Gastroesophageal sphincter (tissue), 4 donors: ENCODE data around the gene SLC25A45. TPM values are rescaled to one million over a fixed set of nuclear protein-coding genes. Genes with fewer than 3 reads are reported as not detected.

Source experiments
- ATAC-seq: fragments of 150-250 bp; one replicate; pipeline ENCODE4 v1.9.1; 2016; ENCODE audit warnings: mild to moderate bottlenecking, moderate library complexity
- H3K27ac ChIP-seq, 4 donors: fragments of 200-600 bp; sonication (generic) in 3 of 4; 1 replicate in 3 of 4; 2 replicates in 1 of 4; pipeline ENCODE4 v1.5.1; 2016 to 2019
- H3K27me3 ChIP-seq: fragments of 200-600 bp; sonication (generic); one replicate; pipeline ENCODE4 v1.5.1; 2019
- H3K36me3 ChIP-seq, 2 donors: fragments of 200-600 bp; sonication (generic); one replicate each; pipeline ENCODE4 v1.5.1; 2019; ENCODE audit warnings: control low read depth in 1 of 2
- H3K4me1 ChIP-seq, 3 donors: fragments of 200-600 bp; sonication (generic); 1 replicate in 2 of 3; 2 replicates in 1 of 3; pipeline ENCODE4 v1.5.1; 2016 to 2019; ENCODE audit warnings: control low read depth in 2 of 3
- H3K4me3 ChIP-seq, 2 donors: fragments of 200-600 bp; sonication (generic); one replicate each; pipeline ENCODE4 v1.5.1; 2019; ENCODE audit warnings: mild to moderate bottlenecking in 1 of 2, moderate library complexity in 1 of 2
- H3K9me3 ChIP-seq, 3 donors: fragments of 200-600 bp; sonication (generic); one replicate each; pipeline ENCODE4 v1.5.1; 2017 to 2019; ENCODE audit warnings: control low read depth in 2 of 3
- EP300 ChIP-seq: sonication (generic); formaldehyde crosslinking; IDR thresholded peaks from one replicate; pipeline ENCODE4 v1.6.1; 2017; ENCODE audit warnings: antibody characterized with exemption, mild to moderate bottlenecking
- POLR2A ChIP-seq, 2 donors: fragments of 450-650 bp; IDR thresholded peaks; one replicate each; pipeline ENCODE4 v1.6.1; 2017; ENCODE audit warnings: antibody characterized with exemption in 2 of 2, mild to moderate bottlenecking in 2 of 2, moderate library complexity in 1 of 2
- POLR2AphosphoS5 ChIP-seq: sonication (generic); formaldehyde crosslinking; IDR thresholded peaks from one replicate; pipeline ENCODE4 v1.6.1; 2017; ENCODE audit warnings: antibody characterized with exemption
- WGBS, 2 donors: methylation state at CpG; one replicate each; pipeline ENCODE4 v1.1.5; 2018; ENCODE audit warnings: low coverage in 1 of 2; 5-methylcytosine and 5-hydroxymethylcytosine counted together
- total RNA-seq, 4 donors: library from RNA; depleted of rRNA; stranded (reverse); fragments of >200 nt; gene quantifications; one replicate each; pipeline ENCODE4 v1.1.0, GENCODE V29; 2016
- TF ChIP-seq, protein P1 (sequence below), 4 experiments: fragments of 200-600 bp in 2 of 4; fragments of 450-650 bp in 2 of 4; sonication (generic) in 1 of 4; IDR thresholded peaks; one replicate each; pipeline ENCODE4 v1.5.1; 2017 to 2019; ENCODE audit warnings: antibody characterized with exemption in 4 of 4, mild to moderate bottlenecking in 2 of 4, moderate library complexity in 2 of 4

The SLC25A45 gene
- total RNA-seq, 4 donors from 2014 or later, result 3.7 to 11.5 (median 7.5) TPM

DNA sequence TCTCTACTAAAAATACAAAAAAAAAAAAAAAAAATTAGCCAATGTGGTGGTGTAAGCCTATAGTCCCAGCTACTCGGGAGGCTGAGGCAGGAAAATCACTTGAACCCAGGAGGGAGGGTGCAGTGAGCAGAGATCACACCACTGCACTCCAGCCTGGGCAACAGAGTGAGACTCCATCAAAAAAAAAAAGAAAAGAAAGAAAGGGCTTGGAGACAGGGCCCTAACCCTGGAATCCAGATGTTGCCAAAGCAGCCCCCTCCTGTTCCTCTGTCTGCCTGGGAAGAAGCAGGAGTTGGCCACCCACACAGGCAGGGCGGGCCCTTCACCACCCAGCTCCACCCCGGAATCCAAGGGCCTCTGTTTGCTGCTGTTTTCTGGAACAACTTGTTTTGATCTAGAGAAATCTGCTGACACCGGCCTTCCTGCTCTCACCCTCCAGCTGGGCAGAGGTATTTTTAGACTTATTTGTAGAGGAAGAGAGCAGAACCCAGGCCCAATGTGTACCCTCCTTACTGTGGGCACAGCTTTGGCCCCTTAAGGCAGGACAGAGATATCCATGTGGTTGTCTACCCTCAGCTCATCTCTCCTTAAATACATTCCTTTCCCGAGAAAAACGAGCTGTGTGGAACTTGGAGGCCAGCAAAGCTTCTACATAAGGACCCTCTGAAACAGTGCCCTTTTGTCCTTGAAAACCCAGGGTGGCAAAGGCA lies 37.5 kb upstream of the SLC25A45 start:
- 0% methylated on average over 5 to 6 of the region's 6 CpGs for WGBS, 2 donors
- TF ChIP-seq POLR2A (IDR thresholded peaks at IDR 0.05) (peak; percentile 38 to 59), POLR2AphosphoS5 (peak; percentile 96), EP300 (peak; percentile 49)
- TF ChIP-seq, protein P1, sequence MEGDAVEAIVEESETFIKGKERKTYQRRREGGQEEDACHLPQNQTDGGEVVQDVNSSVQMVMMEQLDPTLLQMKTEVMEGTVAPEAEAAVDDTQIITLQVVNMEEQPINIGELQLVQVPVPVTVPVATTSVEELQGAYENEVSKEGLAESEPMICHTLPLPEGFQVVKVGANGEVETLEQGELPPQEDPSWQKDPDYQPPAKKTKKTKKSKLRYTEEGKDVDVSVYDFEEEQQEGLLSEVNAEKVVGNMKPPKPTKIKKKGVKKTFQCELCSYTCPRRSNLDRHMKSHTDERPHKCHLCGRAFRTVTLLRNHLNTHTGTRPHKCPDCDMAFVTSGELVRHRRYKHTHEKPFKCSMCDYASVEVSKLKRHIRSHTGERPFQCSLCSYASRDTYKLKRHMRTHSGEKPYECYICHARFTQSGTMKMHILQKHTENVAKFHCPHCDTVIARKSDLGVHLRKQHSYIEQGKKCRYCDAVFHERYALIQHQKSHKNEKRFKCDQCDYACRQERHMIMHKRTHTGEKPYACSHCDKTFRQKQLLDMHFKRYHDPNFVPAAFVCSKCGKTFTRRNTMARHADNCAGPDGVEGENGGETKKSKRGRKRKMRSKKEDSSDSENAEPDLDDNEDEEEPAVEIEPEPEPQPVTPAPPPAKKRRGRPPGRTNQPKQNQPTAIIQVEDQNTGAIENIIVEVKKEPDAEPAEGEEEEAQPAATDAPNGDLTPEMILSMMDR (IDR thresholded peaks at IDR 0.05), result no peak
- ATAC-seq, result peak; percentile 23
- H3K27me3 ChIP-seq, result no peaks in the 10 kb centered on the region
- peak overlapping the region; percentile 97 to 100 (median 98) for H3K27ac ChIP-seq
- H3K36me3 ChIP-seq, result no peaks in the 10 kb centered on the region
- H3K9me3 ChIP-seq, result no peaks in the 10 kb centered on the region
- H3K4me1 ChIP-seq, result peaks cover 6 to 60% (median 39%) of the 10 kb centered on the region in 3 donors
- peak overlapping the region; percentile 18 to 81 for H3K4me3 ChIP-seq

DNA sequence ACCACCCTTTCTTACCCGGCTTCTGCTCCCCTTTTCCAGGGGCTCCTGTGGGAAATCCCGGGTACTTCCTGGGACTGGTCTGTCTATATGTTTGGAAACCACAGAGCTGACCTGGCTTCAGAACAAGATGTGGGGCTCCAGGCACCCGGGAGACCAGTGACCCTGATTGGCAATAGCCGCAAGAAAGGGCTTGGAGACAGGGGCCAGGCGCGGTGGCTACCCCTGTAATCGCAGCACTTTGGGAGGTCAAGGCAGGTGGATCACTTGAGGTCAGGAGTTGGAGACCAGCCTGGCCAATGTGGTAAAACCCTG lies 37.0 kb upstream of the SLC25A45 start:
- no peaks in the 10 kb centered on the region for H3K9me3 ChIP-seq
- WGBS, 2 donors, result 24% methylated on average over 6 of the region's 7 CpGs; no CpG with 5 or more reads in 1 of the 2 donors
- no peak for TF ChIP-seq POLR2A (IDR thresholded peaks at IDR 0.05)
- TF ChIP-seq POLR2AphosphoS5, result no peak
- TF ChIP-seq EP300, result no peak
- TF ChIP-seq, protein P1 (IDR thresholded peaks at IDR 0.05), result peak in 1 of 4 experiments; percentile 5
- peaks cover 6 to 60% (median 39%) of the 10 kb centered on the region in 3 donors for H3K4me1 ChIP-seq
- no peak for ATAC-seq
- peak overlapping the region; percentile 97 to 100 (median 98) for H3K27ac ChIP-seq
- H3K4me3 ChIP-seq, result peak overlapping the region; percentile 18 to 81
- H3K36me3 ChIP-seq, result no peaks in the 10 kb centered on the region
- no peaks in the 10 kb centered on the region for H3K27me3 ChIP-seq

DNA sequence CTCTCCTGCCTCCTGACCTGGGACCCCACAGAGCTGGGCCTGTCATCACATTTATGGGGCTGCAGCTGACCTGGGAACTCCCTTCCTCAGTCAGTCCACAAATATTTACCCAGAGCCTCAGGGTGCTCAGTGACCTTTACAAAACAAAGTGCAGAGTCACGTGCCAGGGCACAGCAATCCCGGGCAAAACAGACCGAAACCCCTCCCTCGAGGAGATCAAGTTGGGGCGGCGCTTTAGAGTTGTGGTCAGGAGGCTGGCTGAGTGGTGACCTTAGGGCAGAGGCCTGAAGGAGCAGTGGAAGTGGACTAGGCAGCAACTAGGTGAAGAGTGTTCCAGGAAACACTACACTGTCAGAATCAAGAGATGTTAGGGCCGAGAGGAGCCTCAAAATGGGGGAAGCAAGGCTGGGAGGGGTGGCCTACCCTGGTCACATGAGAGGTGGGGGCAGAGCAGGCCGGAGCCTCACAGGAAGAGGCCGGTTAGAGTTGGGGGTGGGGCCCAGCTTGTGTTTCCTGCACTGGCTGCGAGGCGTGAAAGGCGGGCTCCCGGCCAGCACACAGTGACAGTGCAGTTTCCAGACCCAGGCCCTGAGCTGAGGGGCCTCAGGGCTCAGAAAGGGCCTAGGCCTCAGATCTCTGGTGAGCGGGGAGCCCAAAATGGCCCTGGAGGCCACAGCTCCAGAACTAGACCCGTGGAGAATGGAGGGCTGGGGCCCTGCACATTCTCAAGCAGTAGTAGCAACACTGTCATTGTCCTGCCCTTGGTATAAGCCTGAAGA lies 36.4 kb upstream of the SLC25A45 start:
- Histone ChIP-seq H3K36me3 (peaks cover 0 to 1% of the 10 kb centered on the region in 2 donors), H3K4me3 (peak overlapping the region; percentile 18 to 81), H3K27ac (peak overlapping the region; percentile 97 to 100 (median 98)), H3K27me3 (no peaks in the 10 kb centered on the region), H3K4me1 (peaks cover 6 to 60% (median 39%) of the 10 kb centered on the region in 3 donors), H3K9me3 (no peaks in the 10 kb centered on the region)
- WGBS, 2 donors, result 0% methylated on average over 2 to 11 of the region's 15 CpGs
- peak; percentile 58 for ATAC-seq
- no peak for TF ChIP-seq EP300
- peak; percentile 73 to 77 for TF ChIP-seq POLR2A (IDR thresholded peaks at IDR 0.05)
- TF ChIP-seq, protein P1 (IDR thresholded peaks at IDR 0.05), result no peak
- TF ChIP-seq POLR2AphosphoS5, result peak; percentile 86

DNA sequence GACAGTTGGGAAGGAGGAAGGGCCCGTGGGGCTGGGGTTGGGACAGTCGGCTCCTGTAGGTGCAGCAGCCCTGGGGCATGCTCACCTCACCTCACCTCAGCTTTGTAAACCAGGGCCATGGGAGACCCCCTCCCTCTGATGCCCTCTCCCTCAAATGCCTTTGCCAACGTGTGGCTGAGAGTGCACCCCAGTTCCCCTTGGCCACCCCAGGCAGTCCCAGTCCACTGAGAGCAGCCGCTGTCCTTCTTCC lies 35.9 kb upstream of the SLC25A45 start:
- Histone ChIP-seq H3K9me3 (no peaks in the 10 kb centered on the region), H3K4me3 (peak overlapping the region; percentile 9 to 81), H3K36me3 (peaks cover 0 to 5% of the 10 kb centered on the region in 2 donors), H3K27me3 (no peaks in the 10 kb centered on the region), H3K4me1 (peaks cover 6 to 60% (median 39%) of the 10 kb centered on the region in 3 donors), H3K27ac (peak overlapping the region; percentile 97 to 100 (median 98))
- 0% methylated on average over 1 of the region's 4 CpGs; no CpG with 5 or more reads in 1 of the 2 donors for WGBS, 2 donors
- TF ChIP-seq, protein P1 (IDR thresholded peaks at IDR 0.05), result no peak
- TF ChIP-seq POLR2A (IDR thresholded peaks at IDR 0.05), result peak in 1 of 2 donors; percentile 70
- ATAC-seq, result no peak
